Frontal cortex (tissue), 4 donors: Measurements from ENCODE around the gene MAGI3. TPM values are rescaled to one million over a fixed set of nuclear protein-coding genes. Genes with fewer than 3 reads are reported as not detected.
"Not testable (repeated sequence)": the region's sequence is repeated elsewhere in the genome, so short reads cannot be mapped to it uniquely, and the experiment has no call there.

Experiments
- DNase-seq, 2 donors: peaks; one replicate each; pipeline ENCODE4 v3.0.0; 2012; ENCODE audit warnings: low spot score in 2 of 2
- FAIRE-seq: peaks from 2 replicates; lab custom pipeline; 2012; peaks lifted over from hg19 to GRCh38; lab: Jason Lieb, UNC
- total RNA-seq: library from RNA; depleted of rRNA; stranded (reverse); fragments of >200 nt; gene quantifications from one replicate; pipeline ENCODE4 v1.2.3, GENCODE V29; 2014
- donor health status: control.
- donor health status: control.
- donor health status: control.

The MAGI3 gene
- total RNA-seq, 1 donor from 2014 or later, result 31.8 TPM

- DNase-seq, result no peak
- no peak for FAIRE-seq
These were observed 5.8 kb downstream of the MAGI3 start for GRCh38 chr1:113396102-113396501.

- no peak for DNase-seq
- no peak for FAIRE-seq
These were observed 6.3 kb downstream of the MAGI3 start for GRCh38 chr1:113396585-113396984.

DNA sequence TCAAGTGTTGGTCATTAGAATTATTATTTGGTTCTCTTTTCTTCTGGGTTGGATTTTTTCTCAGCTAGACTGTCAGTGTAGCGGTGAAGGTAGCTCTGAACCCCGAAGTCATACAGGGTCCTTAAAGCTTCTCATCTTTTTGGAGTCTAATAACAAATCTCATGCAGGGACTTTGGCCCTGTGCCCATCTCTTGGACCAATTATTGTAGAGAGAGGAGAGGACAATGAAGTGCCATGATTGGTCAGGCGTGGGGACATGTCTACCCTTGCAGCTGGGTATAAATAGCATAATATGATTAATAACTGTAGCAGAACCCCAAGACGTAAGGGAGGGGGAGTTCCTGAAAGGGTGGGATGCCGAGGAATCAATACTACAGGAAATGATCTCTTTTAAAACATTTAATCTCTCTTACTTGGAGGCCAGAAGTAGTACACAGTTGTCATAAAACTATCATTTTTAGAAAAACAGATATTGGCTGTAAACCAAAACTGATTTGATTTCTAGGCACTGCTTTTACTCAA lies 8.8 kb downstream of the MAGI3 start:
- no peak for FAIRE-seq
- DNase-seq, result no peak

- FAIRE-seq (no peak), DNase-seq (no peak)
These were observed 10.8 kb downstream of the MAGI3 start for GRCh38 chr1:113401067-113401466.

- FAIRE-seq (no peak), DNase-seq (no peak)
These were observed 11.4 kb downstream of the MAGI3 start for GRCh38 chr1:113401728-113402127.

GRCh38 chr1:113403065-113403464 lies 12.8 kb downstream of the MAGI3 start:
- FAIRE-seq (no peak), DNase-seq (no peak)

DNA sequence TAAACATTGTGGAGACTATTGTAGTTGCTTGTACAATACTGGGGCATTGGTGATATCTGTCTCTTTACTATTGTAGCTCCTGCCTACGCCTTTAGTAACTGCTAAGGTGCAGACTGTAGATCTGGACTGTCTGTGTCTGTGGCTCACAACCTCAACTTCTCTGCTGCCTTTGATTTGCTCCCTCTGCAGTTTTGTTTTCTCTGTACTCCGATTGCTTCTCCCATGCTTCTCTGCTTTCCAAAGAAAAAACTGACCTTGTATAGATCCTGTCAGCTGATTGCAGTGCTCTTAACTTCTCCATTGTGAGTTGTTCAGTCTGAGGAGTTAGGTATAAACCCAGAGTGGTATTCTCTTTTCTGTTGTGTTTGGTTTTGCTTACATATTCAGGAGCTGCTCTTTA lies 15.3 kb downstream of the MAGI3 start:
- DNase-seq (no peak), FAIRE-seq (no peak)

DNA sequence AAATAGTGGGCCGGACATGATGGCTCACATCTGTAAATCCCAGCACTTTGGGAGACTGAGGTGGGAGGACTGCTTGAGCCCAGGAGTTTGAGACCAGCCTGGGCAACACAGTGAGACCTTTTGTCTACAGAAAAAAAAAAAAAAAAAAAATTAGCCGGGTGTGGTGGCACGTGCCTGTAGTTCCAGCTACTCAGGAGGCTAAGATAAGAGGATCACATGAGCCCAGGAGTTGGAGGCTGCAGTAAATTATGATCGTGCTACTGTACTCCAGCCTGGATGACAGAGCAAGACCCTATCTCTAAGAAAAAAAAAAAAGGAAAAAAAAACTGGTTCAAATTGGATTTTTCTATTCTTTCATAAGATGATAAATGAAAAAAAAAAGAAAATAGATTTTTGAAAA lies 15.8 kb downstream of the MAGI3 start:
- DNase-seq, FAIRE-seq: not testable (repeated sequence)

GRCh38 chr1:113409363-113409762 lies 19.0 kb downstream of the MAGI3 start:
- no peak for DNase-seq
- FAIRE-seq, result no peak

GRCh38 chr1:113412020-113412419 lies 21.7 kb downstream of the MAGI3 start:
- not testable (repeated sequence) for FAIRE-seq, DNase-seq

DNA sequence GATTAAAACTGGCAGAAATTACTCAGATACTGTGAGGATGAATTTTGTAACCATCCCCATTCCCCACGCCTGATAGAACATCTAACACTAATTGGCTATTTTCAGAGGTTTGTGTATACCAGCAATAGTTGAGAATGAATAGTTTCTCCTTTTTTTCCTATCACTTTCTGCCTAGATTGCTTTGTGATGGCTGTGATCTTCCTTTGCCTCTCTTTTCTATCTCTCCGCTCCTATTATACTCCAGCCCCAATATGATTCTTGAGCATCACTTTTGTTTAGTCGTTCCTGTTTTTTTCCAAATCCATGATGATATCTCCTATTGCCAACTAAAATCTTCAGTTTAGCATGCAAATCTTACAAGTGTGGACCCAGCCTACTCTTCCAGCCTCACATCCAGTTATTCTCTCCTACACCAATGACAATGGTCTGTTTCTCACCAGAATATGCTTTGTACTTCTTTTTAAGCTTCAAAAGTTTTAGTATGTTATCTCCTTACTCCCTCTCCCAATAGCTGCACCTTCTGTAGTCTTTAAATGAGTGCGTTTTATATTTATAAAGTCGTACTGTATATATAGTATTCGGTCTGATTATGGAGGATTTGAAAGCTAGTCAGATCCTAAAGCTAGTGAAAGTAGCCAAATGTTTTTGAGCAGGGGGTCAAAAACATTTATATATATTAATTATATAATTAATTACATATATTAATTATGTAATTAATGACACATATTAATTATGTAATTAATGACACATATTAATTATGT lies 25.2 kb downstream of the MAGI3 start:
- DNase-seq (no peak), FAIRE-seq (no peak)

GRCh38 chr1:113416071-113416470 lies 25.8 kb downstream of the MAGI3 start:
- FAIRE-seq, result peak; percentile 98

GRCh38 chr1:113416496-113416895 lies 26.2 kb downstream of the MAGI3 start:
- DNase-seq, result no peak
- FAIRE-seq, result no peak

More at GRCh38 chr1:113416071-113416470, 25.8 kb downstream of the MAGI3 start:
- not testable (repeated sequence) for DNase-seq

GRCh38 chr1:113422315-113423068 lies 32.2 kb downstream of the MAGI3 start:
- FAIRE-seq (no peak), DNase-seq (no peak)

DNA sequence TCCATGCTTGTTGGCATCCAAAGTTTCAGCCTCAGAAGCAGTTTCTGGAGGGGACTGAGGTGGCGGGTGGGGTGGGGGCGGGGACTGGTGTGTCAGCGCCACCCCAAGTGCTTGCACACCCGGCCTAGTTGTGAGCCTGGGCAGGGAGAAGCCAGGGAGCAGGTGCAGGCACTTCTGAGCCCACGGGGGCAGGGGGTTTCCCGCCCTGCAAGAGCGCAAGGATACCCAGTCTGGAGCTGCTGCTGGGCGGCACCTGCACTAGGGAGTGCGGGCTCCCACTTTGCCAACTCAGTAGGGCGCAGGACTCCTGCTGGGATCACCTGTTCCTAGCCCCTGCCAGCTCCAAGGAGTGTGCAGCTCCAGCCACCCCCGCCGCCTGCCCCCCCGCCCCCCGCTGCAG lies 33.5 kb downstream of the MAGI3 start:
- FAIRE-seq, result no peak
- DNase-seq, result no peak

GRCh38 chr1:113429461-113430153 lies 39.3 kb downstream of the MAGI3 start:
- DNase-seq (no peak), FAIRE-seq (no peak)

DNA sequence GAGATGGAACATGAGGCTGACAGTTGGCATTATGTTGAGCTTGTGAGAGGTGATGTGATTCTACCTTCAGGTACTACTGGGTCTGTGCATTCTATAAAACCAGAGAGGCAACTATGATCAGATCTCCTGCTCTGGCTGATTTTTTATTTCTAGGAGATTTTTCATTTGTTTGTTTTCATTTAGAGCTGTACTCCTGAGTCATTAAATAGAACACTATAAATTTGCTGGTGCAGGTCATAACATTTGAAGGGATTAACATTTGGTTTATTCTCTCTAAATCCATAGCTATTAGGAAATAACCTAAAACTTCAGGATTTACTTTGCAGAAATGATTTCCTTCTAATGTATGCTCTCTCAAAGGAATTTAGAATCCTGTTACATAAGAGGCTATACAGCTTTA lies 42.9 kb downstream of the MAGI3 start:
- no peak for FAIRE-seq

GRCh38 chr1:113434081-113434873 lies 44.0 kb downstream of the MAGI3 start:
- DNase-seq (no peak), FAIRE-seq (no peak)

More for the DNA sequence above, 42.9 kb downstream of the MAGI3 start:
- no peak for DNase-seq

- FAIRE-seq (no peak), DNase-seq (no peak)
These were observed 44.5 kb downstream of the MAGI3 start for GRCh38 chr1:113434874-113435175.
